ENCODE measurements around the gene FAS. TPM values are rescaled to one million over a fixed set of nuclear protein-coding genes. Genes with fewer than 3 reads are reported as not detected.

FAS gene
- total RNA-seq, 4 donors from 2014 or later = 14.4 to 133 (median 48.7) TPM

DNA sequence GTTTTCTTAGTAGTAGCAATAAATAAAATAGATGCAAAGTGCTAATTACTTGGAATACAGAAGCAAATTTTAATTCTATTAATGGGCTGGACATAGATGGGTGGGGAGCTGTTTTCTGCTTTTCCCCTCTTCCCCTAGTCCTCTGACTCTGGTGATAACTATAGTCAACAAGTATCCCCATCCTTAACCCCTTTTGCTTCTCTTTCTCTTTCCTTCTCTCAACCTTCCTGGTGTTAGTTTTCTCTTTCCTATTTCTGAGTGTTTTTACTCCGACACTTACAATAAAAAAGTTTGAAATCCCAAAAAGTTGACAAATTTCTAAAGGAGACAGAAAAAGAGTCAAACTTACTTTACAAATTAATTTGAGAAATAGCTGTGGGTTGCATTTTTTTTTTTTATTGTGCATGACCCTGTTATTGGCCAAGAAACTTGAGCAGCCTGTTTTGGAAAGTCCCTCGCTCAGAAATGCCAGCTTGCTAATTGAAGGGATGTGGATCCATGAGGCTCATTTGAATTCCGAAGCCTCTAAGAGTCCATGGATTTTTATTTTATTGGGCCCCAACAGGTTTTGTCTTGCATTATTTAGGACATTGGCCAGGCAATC is 2.4 kb downstream of the FAS start:
- peak overlapping the region; percentile 86 for H3K4me3 ChIP-seq
- H3K9me3 ChIP-seq = no peaks in the 10 kb centered on the region
- H3K36me3 ChIP-seq = no peaks in the 10 kb centered on the region
- TF ChIP-seq POLR2A (IDR thresholded peaks at IDR 0.05) = no peak
- H3K27me3 ChIP-seq = no peaks in the 10 kb centered on the region
- H3K4me1 ChIP-seq = no peaks in the 10 kb centered on the region
- intact Hi-C loops (cut with DNase I; ENCODE audit: low total_unique reads) = no loop called here
- DNase-seq = no peak
- H3K27ac ChIP-seq = peak overlapping the region; percentile 99

DNA sequence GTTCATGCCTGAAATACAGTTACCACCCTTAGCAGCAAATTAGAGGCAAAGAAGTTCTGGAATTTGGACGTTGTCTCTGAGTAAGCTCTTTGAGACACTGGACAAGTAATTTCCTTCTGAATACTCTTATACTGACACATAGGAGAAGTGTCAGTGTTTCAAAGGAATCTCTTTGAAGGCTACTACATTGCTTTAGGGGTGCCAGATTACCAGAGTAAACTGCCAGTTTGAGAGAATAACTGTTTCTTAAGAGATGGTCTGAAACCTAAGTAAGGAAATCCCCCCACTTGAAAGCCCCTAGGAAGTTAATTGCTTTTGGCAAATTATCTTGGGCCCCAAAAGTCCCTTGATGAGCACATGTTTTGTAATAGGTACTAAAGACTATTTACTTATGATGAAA is 3.4 kb downstream of the FAS start:
- peak overlapping the region; percentile 99 for H3K27ac ChIP-seq
- TF ChIP-seq, protein P1, sequence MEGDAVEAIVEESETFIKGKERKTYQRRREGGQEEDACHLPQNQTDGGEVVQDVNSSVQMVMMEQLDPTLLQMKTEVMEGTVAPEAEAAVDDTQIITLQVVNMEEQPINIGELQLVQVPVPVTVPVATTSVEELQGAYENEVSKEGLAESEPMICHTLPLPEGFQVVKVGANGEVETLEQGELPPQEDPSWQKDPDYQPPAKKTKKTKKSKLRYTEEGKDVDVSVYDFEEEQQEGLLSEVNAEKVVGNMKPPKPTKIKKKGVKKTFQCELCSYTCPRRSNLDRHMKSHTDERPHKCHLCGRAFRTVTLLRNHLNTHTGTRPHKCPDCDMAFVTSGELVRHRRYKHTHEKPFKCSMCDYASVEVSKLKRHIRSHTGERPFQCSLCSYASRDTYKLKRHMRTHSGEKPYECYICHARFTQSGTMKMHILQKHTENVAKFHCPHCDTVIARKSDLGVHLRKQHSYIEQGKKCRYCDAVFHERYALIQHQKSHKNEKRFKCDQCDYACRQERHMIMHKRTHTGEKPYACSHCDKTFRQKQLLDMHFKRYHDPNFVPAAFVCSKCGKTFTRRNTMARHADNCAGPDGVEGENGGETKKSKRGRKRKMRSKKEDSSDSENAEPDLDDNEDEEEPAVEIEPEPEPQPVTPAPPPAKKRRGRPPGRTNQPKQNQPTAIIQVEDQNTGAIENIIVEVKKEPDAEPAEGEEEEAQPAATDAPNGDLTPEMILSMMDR (IDR thresholded peaks at IDR 0.05) = no peak
- no peak for TF ChIP-seq POLR2A (IDR thresholded peaks at IDR 0.05)
- no peaks in the 10 kb centered on the region for H3K27me3 ChIP-seq
- H3K4me3 ChIP-seq = peak overlapping the region in 1 of 2 donors; percentile 86
- no peaks in the 10 kb centered on the region for H3K4me1 ChIP-seq
- intact Hi-C loops (cut with DNase I; ENCODE audit: low total_unique reads) = no loop called here
- no peak for DNase-seq
- no peaks in the 10 kb centered on the region for H3K36me3 ChIP-seq
- H3K9me3 ChIP-seq = no peaks in the 10 kb centered on the region

DNA sequence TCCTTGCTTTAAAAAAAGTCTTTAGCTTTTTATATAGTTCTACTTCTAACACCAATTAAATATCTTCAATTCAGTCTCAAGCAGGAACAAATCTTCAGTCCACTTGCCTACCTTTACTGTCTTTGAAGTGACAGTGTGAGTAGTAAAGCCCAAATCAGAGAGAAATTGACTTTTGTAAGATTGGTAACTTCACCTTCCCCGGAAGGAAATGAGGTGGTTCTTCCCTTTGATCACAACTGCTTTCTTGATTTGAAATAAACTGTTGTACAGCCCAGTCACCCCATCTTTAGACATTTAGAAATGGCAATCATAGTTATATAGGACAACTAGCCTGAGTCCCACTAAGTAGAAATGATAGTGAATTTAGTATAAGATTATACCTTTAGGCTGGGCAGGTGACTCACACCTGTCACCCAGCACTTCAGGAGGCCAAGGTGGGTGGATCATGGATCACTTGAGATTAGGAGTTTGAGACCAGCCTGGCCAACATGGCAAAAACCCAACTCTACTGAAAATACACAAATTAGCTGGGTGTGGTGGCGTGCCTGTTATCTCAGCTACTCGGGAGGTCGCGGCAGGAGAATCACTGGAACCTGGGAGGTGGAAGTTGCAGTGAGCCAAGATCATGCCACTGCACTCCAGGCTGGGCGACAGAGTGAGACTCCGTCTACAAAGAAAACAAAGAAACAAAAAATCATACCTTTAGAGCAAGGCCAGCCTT is 4.7 kb downstream of the FAS start:
- no peak for DNase-seq
- intact Hi-C loops (cut with DNase I; ENCODE audit: low total_unique reads) = no loop called here
- peak overlapping the region in 1 of 2 donors; percentile 25 for H3K4me3 ChIP-seq
- H3K4me1 ChIP-seq = no peaks in the 10 kb centered on the region
- peak overlapping the region; percentile 55 to 99 for H3K27ac ChIP-seq
- TF ChIP-seq, protein P1 (IDR thresholded peaks at IDR 0.05) = no peak
- no peak for TF ChIP-seq POLR2A (IDR thresholded peaks at IDR 0.05)
- no peaks in the 10 kb centered on the region for H3K27me3 ChIP-seq
- H3K36me3 ChIP-seq = no peaks in the 10 kb centered on the region
- H3K9me3 ChIP-seq = no peaks in the 10 kb centered on the region

DNA sequence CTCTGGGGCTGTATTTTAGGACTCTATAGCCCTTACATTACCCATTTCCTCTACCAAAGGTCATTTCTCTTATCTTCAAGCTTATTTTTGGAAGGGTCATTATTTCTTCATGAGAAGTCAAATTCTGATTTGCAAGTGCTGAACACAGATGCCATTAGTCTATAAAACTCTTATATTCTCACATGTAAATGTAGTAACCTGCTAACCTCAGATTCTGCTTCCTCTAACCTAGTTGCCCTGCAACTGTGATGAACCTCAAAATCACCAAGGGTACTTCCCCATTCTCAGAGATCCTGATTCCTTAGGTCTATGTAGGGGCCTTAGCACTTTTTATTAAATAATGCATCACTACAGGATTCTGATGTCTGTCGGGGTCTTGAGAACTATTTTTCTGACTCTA is 6.3 kb downstream of the FAS start:
- no peaks in the 10 kb centered on the region for H3K36me3 ChIP-seq
- DNase-seq = no peak
- no peaks in the 10 kb centered on the region for H3K9me3 ChIP-seq
- no peaks in the 10 kb centered on the region for H3K27me3 ChIP-seq
- no peak overlapping the region for H3K4me3 ChIP-seq
- H3K4me1 ChIP-seq = no peaks in the 10 kb centered on the region
- no peak for TF ChIP-seq POLR2A (IDR thresholded peaks at IDR 0.05)
- TF ChIP-seq, protein P1 (IDR thresholded peaks at IDR 0.05) = no peak
- intact Hi-C loops (cut with DNase I; ENCODE audit: low total_unique reads) = no loop called here
- peak overlapping the region; percentile 27 to 99 for H3K27ac ChIP-seq

DNA sequence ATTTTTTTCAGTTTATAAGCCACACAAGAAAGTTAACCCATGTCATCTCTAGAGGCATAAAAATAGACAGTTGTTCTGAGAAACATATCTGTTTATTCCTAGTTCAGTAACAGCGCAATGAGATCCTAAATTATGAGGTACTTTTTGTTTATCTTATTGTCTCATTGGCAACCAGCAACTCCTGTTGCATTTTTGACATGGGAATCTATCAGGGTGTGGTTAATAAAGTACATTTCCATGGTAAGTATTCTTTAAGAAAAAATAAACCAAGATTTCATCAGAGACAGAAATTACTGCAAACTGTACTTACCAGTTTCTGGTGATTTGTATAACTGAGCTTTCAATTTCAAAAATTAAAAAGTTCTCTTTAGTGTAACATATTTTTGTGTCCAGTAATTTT is 9.0 kb downstream of the FAS start:
- H3K27ac ChIP-seq = peak overlapping the region; percentile 52 to 99

More for the DNA sequence above, 9.0 kb downstream of the FAS start:
- no peaks in the 10 kb centered on the region for H3K9me3 ChIP-seq
- peak overlapping the region in 1 of 2 donors; percentile 17 for H3K4me3 ChIP-seq
- no peaks in the 10 kb centered on the region for H3K36me3 ChIP-seq
- intact Hi-C loops (cut with DNase I; ENCODE audit: low total_unique reads) = no loop called here
- no peaks in the 10 kb centered on the region for H3K27me3 ChIP-seq
- TF ChIP-seq, protein P1 (IDR thresholded peaks at IDR 0.05) = no peak
- no peak for TF ChIP-seq POLR2A (IDR thresholded peaks at IDR 0.05)
- no peak for DNase-seq
- H3K4me1 ChIP-seq = no peaks in the 10 kb centered on the region
